GM15510 (cell line): ENCODE measurements around the gene WDR3.

Source experiments
- POLR2A ChIP-seq: IDR thresholded peaks from 3 replicates; pipeline ENCODE4 v1.6.1; 2011; ENCODE audit warnings: borderline replicate concordance; ENCODE audit not compliant: insufficient read length; ENCODE audit errors: extremely low read depth

Gene WDR3

DNA sequence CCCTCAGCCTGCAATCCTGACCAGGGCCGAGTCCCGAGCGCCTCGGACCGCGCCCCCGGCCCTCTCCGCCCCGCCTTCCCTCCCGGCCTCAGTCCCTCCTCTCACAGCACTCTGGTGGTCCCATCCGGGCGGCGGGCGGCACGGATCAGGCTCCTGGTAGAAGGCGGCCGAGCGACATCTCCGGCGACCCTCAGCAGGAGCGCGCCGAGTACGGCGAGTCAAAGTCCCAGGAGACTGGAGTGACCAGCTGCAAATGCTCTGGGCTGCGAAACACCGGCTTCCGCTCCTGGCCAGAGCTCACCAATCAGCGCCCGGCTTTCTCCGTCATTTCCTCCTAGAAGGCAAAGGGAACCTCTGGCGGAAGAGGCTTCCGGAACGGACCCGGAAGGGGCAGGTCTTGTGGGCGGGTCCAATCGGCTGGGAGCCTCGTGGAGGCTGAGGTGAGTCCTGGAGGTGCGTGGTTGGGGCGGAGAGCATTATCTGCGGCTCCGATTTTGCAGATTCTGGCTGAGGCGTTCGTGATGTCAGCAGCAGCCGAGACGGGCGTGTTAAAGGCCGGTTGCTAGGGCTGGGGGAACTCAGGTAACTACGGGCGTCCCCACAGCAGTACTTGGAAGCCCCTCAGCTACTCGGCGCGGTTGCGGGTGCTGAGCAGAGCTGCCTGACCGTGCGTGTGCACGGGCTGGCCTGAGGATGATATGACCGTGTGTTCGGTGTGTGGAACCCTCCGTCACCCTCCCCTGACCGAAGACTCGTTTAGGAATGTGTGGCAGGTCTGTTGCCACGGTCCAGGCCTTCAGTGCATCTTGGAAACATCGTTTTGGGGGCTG is at the start of gene WDR3, which contains the start of gene GDAP2:
Gene WDR3, plus strand, starts transcription at position 397 of the 830 bp plus-strand sequence. CDS start 3,581 bp downstream, outside the sequence.
Gene GDAP2, minus strand, starts transcription at position 279 of the 830 bp plus-strand sequence. CDS start 9,264 bp downstream, outside the sequence.
- peak; percentile 79 for TF ChIP-seq POLR2A

DNA sequence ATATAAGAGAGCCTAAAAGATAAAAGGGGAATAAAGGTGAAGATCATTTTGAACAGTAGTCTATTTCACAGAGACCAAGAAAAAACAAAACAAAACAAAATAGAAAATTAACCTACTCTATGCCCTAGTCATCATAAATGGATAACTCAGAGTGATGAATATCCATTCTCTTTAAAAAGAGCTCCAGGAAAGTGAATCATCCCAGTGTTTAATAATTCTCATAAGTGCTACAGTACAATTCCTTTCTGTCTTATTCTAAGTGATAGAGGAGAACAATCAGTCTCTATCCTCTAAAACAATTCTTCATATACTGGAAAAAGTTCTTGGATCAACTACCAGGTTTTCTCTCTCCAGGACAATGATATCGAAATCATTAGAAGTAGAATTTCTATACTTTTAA is 45.9 kb upstream of the WDR3 start:
- TF ChIP-seq POLR2A, result no peak

DNA sequence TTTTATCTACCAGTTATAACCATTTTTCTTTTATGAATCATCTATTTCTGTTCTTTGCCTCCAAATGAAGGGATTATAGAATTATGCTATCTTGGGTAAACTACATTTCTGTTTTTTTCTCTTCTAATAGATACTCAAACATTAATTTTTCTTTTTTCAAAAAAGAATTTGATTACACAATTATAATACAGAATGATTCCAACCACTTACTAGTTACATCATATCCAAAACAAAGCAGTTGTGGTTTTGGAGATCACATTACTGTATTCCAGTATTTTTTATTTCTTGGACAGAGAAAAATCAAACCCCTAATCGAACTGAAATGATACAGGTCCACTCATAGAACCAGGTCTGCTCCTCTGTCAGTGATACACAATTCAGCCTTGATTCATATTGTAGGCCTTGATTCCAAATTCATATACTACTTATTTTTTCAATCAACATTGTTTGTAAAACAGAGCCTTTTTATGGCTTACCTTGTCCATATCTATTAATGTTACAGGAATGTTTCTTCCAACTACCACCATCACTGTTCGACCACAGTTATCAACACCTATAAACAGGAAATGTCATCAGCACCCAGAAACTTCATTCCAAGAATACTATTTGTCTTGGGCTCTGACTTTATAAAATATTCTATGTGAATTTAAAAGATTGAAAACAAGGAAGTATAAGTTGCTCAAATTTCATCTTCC is 43.3 kb upstream of the WDR3 start:
- TF ChIP-seq POLR2A, result no peak

DNA sequence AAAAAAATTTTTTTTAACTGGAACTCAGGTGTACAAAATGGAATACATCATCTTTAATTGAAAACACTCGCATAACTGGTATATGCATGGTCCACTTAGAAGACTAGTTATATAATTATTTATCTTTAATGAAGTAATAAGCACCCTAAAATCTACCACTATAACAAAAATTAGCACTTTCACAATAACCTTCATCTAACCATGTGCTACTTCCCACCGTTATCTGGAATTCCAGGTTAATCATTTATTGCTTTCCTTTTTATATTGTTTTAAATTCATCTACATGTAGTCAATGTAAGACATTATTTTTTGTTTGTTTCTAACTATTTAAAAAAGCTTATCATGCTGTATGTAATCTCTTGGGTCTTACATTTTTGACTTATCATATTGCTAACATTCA is 39.1 kb upstream of the WDR3 start:
- no peak for TF ChIP-seq POLR2A

DNA sequence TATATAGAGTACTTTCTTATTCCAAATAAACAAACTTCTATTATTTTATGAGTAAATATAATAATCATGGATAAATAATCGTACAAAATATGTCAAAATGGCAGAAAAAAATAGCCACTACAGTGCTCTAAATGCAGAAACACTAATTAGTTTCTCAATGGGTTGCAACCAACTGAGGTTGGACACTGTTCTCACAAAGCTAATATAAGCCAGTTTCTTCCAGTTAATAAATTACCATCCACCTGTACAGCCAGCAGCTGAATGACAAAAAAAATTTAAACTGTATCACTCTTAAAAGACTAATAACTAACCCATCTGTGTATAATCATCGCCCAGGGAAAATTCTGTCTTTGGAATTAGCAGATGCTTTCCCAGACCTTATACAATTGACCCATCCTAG is 37.0 kb upstream of the WDR3 start:
- no peak for TF ChIP-seq POLR2A

DNA sequence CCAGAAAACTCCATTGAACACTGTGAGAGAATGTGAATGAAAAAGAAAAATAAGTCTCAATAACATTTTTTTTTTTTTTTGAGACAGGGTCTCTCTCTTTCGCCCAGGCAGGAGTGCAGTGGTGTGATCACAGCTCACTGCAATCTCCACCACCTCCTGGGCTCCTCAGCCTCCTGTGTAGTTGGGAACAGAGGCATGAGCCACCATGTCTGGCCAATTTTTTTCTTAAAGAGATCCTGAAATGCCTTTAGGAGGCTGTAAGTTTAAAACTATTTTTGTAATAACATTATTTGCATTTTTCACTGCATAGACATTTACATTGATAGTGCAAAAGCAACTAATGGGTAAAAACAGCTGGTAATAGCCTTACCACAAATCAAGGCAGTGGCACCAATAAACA is 35.5 kb upstream of the WDR3 start:
- no peak for TF ChIP-seq POLR2A

DNA sequence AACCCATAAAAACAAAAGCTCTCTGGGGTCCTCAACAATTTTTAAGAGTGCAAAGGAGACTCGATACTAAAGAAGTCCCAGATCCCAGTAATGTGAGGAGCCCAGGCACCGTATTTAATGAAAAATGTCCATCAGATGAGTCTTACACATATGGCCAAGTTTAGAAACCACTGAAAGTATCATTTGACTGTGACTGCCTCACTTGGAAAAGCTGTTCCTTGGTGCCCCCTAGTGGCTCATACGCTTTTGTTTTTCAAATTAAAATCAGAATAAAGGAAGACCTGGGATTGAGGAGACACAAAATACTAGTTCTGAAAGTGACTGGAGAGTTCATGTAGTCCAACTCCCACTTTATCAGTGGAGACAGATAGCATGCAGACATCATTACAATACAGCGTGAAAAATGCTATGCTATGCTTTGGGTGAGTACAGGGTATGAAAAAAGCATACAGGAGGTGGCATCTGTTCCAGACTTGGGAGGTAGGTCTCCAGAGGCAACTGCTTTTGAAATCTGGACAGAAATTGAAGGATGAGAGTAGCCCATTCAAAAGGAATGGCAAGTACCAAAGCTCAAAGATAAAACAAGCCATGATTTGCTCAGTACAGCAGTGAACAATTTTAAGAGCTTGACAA is 33.9 kb upstream of the WDR3 start:
- TF ChIP-seq POLR2A, result no peak

DNA sequence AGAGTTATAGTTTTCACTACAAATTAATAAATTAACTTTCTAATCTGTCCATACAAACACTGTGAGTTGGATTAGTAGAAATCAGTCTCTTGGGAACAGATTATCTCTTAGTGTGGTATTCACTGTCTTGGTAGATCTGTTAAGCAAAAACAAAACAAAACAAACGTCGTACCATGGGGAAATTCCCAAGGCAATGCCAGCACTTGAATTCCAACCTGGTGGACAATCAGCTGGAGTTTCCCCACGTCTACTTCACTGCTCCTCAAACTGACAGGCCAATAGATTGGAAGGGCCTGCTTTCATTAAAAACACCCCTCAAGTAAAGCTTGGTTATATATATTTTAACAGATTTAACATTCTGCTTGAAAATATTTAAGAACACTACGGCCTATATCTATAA is 32.0 kb upstream of the WDR3 start:
- TF ChIP-seq POLR2A, result no peak

DNA sequence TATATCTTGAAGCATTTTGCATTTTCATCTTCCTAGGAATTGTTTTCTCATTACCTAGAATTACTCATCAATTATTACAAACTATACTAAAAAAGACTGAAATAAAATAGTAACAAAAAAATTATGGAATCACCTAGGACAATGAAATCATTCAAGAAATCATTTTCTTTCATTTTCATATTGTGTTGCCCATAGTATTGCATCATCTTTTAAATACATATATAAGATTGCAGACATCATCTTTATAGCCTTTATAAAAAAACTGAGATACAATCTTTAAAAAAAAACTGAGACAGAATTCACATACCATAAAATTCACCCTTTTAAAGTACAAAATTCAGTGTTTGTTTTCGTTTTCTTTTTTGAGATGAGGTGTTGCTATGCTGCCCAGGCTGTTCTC is 29.7 kb upstream of the WDR3 start:
- no peak for TF ChIP-seq POLR2A

DNA sequence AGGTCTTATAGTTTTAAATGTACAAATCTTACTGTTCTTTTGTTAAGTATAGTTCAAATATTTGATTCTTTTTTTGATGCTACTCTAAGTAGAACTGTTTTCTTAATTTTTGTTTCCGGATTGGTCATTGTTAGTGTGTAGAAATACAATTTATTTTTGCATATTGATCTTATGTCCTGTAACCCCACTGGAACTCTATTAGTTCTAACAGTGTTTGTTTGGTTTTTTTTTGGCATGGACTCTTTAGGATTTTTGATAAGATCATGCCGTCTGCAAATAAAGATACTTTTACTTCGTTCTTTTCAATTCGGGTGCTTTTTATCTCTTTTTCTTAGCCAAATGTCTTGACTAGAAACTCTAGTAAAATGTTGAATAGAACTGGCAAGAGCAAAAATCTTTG is 26.6 kb upstream of the WDR3 start:
- TF ChIP-seq POLR2A, result no peak

DNA sequence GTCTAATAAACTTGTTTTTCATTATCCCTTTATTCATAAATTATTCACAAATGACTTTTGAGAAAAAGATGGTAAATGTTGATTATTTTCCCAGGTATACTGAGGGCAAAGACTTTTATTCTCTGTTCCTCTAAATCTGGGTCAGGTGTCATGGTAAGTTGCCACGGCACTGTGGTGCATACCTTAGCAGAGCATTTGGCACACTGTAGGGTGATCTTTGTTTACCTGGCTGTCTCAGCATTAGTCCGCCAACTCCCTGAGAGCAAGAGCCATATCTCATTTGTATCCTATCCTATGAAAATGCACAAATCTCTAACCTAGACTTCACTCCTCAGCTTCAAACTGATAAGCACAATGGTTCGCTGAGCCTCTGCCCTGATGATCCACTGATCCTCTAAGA is 25.1 kb upstream of the WDR3 start:
- no peak for TF ChIP-seq POLR2A

DNA sequence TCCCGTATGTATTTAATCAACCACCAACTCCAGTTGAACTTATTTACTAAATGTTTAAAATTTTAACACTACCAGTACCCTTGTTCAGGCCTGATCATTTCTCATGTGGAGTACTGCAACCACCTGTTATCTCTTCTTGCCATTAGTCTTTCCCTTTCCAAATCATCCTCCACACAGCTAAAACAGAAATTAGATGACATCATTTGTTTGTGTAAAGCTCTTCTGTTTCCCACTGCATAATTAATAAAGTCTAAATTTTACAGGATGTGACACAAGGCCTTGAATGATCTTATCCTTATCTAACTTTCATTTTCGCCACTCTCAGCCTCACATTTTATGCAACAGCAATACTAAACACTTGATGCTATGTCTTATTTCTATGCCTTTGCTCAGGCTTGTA is 24.5 kb upstream of the WDR3 start:
- no peak for TF ChIP-seq POLR2A

DNA sequence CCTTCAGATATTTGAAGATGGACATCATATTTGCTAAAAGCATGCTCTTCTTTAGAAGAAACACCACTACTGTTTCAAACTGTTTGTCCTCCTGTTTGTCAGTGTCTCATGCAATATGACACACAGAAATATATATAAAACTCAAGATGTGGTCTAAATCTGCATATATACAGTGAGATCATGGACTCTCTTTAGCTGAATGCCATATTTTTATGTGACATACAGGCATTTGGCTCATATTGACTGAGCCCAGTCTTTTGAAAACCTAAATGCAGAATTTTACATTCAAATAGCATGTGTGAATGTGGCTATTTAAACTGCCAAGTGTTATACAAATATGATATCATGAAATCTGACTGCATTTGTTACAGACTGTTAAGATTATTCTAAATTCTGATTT is 18.5 kb upstream of the WDR3 start:
- no peak for TF ChIP-seq POLR2A

DNA sequence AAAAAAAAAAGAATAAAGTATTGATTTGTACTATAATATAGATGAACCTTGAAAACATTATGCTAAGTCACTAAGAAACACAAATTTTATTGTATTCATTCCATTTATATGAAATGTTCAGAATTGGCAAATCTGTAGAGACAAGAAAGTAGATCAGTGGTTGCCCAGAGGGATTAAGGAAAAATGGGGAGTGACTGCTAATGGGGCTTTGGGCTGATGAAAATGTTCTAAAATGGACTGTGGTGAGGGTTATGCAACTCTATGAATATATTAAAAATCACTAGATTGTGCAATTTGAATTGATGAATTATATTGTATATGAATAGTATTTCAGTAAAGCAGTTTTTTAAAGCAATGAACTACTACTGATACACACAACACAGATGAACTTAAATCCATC is 10.2 kb upstream of the WDR3 start:
- TF ChIP-seq POLR2A, result no peak

DNA sequence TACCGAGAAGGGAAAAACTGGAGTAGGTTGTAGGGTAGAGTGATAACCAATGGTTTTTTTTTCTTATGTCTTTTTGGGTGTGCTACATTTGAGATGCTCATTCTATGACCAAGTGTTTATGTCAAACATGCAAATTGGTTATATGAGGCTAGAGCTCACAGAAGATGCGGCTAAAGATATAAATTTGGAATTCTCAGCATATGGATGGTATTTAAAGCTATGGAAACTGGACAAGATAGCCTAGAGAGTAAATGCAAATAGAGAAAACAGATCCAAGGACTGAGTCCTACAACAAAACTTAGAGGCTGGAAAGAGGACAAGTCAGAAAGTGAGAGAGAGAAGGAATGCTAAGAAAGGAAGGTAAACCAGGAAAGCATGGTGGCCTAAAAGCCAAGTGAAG is 7.5 kb upstream of the WDR3 start:
- TF ChIP-seq POLR2A, result no peak

DNA sequence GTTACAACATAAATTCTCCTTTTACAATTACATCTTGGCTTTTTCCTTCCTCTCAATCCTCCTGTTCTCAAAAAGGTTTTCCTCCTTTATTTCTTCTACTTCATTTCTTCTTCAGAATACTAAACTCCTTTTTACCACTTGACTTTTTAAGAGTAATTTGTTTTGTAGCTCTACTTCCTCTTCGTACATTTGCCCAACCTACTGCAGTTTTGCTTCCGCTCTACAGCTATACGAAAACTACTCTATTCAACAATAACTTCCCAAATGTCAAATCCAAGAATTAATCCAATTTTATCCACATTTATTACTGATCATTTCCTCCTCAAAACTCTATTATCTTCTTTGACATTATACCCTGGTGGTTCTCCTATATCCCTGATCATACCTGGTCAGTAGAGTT is 3.6 kb upstream of the WDR3 start:
- no peak for TF ChIP-seq POLR2A

DNA sequence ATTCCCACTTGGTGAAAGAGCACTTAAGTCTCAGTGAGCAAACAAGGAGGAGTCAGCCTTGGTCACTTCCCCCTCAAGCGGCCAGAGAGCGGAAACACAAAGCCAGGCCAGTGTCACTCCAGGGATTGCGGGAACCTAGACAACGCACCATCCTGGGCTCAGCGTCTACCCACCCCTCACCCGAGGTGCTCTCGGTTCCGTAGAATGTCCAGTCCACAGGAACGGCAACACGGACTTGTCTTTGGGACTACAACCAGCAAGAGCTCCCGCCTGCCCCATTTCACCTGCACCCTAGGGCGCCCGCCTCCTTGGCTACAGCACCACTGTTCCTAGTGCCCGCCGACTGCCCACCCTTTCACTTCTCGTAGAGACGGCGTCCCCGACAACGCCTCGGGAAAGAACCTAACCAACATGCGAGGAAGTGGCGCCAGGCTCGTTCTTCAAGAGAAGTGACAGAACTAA is 627 bp upstream of the WDR3 start:
- TF ChIP-seq POLR2A, result no peak

DNA sequence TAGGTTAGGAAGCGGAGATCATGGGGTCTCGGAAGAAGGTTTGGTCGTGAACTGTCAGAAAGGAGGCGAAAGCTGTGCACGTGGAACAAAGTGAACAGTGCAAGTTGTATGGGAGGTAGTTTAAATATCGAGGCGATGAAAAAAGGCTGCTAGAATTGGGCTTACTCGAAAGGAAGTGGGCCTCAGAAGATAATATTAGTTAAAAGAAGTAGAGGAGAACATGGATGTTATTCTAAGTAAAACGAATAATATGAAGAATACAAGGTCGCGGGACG is 571 bp downstream of the WDR3 start:
- no peak for TF ChIP-seq POLR2A
